CD4-positive, alpha-beta memory T cell (primary cell): ENCODE data around the gene CRADD. TPM values are rescaled to one million over a fixed set of nuclear protein-coding genes. Genes with fewer than 3 reads are reported as not detected.

ENCODE experiments used
- CTCF ChIA-PET: fragments of 350-600 bp; sonication (Branson Sonifier 250); formaldehyde crosslinking; loops from one replicate; lab custom pipeline; 2021; ENCODE audit warnings: inconsistent platforms; ENCODE audit not compliant: partially characterized antibody; lab: Charles Lee
- POLR2A ChIA-PET: fragments of 350-600 bp; sonication (Branson Sonifier 250); formaldehyde crosslinking; loops from one replicate; lab custom pipeline; 2021; ENCODE audit not compliant: partially characterized antibody; lab: Charles Lee
- DNase-seq, 5 donors: peaks; one replicate each; pipeline versions ENCODE4 v3.0.0 to v3.0.0-alpha.2; 2020 to 2022; ENCODE audit warnings: mixed read lengths in 1 of 5
- H3K27ac ChIP-seq: one replicate; pipeline ENCODE4 v1.7.0; 2013; ENCODE audit warnings: low read depth, low read length
- H3K27me3 ChIP-seq: 2 replicates; pipeline ENCODE4 v1.7.0; 2013; ENCODE audit warnings: mild to moderate bottlenecking, low read length, moderate library complexity; ENCODE audit not compliant: insufficient read depth
- H3K36me3 ChIP-seq: 2 replicates; pipeline ENCODE4 v1.7.0; 2013; ENCODE audit warnings: mild to moderate bottlenecking, low read length, moderate library complexity; ENCODE audit not compliant: insufficient read depth
- H3K4me1 ChIP-seq: 2 replicates; pipeline ENCODE4 v1.7.0; 2013; ENCODE audit warnings: mild to moderate bottlenecking, low read length, moderate library complexity; ENCODE audit not compliant: insufficient read depth
- H3K4me3 ChIP-seq, 2 donors: one replicate each; pipeline ENCODE4 v1.7.0; 2013; ENCODE audit warnings: low read length in 2 of 2, mild to moderate bottlenecking in 1 of 2
- H3K9me3 ChIP-seq, 2 donors: one replicate each; pipeline ENCODE4 v1.7.0; 2013; ENCODE audit warnings: low read length in 2 of 2, control low read depth in 1 of 2; ENCODE audit not compliant: control insufficient read depth in 1 of 2
- H3K27ac Mint-ChIP-seq, 7 donors: one replicate each; pipeline ENCODE4 v1.8.0; 2020 to 2021; ENCODE audit warnings: mixed read lengths in 7 of 7, mild to moderate bottlenecking in 6 of 7, inconsistent platforms in 3 of 7, moderate library complexity in 3 of 7
- H3K27me3 Mint-ChIP-seq, 2 donors: one replicate each; pipeline ENCODE4 v1.8.0; 2020 to 2021; ENCODE audit warnings: mixed read lengths in 2 of 2
- H3K36me3 Mint-ChIP-seq, 2 donors: one replicate each; pipeline ENCODE4 v1.8.0; 2020 to 2021; ENCODE audit warnings: mixed read lengths in 2 of 2, inconsistent platforms in 1 of 2, mild to moderate bottlenecking in 1 of 2
- H3K4me1 Mint-ChIP-seq, 4 donors: one replicate each; pipeline ENCODE4 v1.8.0; 2020 to 2021; ENCODE audit warnings: mixed read lengths in 4 of 4, mild to moderate bottlenecking in 1 of 4
- H3K4me3 Mint-ChIP-seq, 8 donors: one replicate each; pipeline ENCODE4 v1.8.0; 2020 to 2021; ENCODE audit warnings: mixed read lengths in 8 of 8, mild to moderate bottlenecking in 7 of 8, moderate library complexity in 6 of 8, inconsistent platforms in 3 of 8
- H3K9me3 Mint-ChIP-seq, 8 donors: one replicate each; pipeline ENCODE4 v1.8.0; 2020 to 2021; ENCODE audit warnings: mixed read lengths in 8 of 8, mild to moderate bottlenecking in 5 of 8, inconsistent platforms in 3 of 8, moderate library complexity in 1 of 8
- intact Hi-C: fragments of 100-400 bp; cut with micrococcal nuclease; formaldehyde crosslinking; loops from one replicate; pipeline ENCODE4 v1.15.1; 2023
- polyA plus RNA-seq, 2 donors: library from polyadenylated mRNA; unstranded; fragments of 300-500 nt; fragmentation: Illumina TruSeq; gene quantifications; one replicate each; pipeline ENCODE4 v1.2.3, GENCODE V29; 2021
- total RNA-seq, 2 experiments: library from RNA; stranded (reverse); gene quantifications; one replicate each; pipeline ENCODE4 v1.2.3, GENCODE V29; 2021

The CRADD gene
- total and polyA plus RNA-seq, 4 experiments from 2014 or later = 13.3 to 18.3 (median 15.9) TPM

DNA sequence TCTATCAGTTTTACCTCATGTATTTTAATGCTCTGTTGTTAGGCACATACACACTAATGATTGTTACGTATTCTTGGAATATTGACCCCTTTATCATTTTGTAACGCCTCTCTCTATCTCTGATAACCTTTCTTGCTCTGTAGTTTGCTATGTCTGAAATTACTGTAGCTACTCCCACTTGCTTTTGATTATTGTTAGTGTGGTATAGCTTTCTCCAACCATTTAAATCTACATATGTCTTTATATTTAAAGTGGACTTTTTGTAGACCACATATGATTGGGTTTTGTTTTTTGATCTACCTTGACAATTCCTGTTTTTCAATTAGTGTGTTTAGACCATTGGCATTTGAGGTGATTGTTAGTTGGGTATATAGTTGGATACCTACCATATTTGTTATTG lies 43.4 kb downstream of the CRADD start:
- Mint-ChIP-seq H3K4me3 (no peak overlapping the region), H3K9me3 (peaks cover 0 to 38% (median 24%) of the 10 kb centered on the region in 8 donors), H3K27me3 (no peaks in the 10 kb centered on the region), H3K36me3 (peaks cover 19 to 42% of the 10 kb centered on the region in 2 donors), H3K27ac (no peak overlapping the region), H3K4me1 (peaks cover 0 to 3% (median 0%) of the 10 kb centered on the region in 4 donors)
- H3K4me1 ChIP-seq = no peaks in the 10 kb centered on the region
- ChIA-PET CTCF (no interaction called here), POLR2A (no interaction called here)
- no peak overlapping the region for H3K27ac ChIP-seq
- H3K27me3 ChIP-seq = no peaks in the 10 kb centered on the region
- intact Hi-C loops = no loop called here
- DNase-seq = no peak
- H3K9me3 ChIP-seq = no peaks in the 10 kb centered on the region
- H3K4me3 ChIP-seq = no peak overlapping the region
- no peaks in the 10 kb centered on the region for H3K36me3 ChIP-seq

DNA sequence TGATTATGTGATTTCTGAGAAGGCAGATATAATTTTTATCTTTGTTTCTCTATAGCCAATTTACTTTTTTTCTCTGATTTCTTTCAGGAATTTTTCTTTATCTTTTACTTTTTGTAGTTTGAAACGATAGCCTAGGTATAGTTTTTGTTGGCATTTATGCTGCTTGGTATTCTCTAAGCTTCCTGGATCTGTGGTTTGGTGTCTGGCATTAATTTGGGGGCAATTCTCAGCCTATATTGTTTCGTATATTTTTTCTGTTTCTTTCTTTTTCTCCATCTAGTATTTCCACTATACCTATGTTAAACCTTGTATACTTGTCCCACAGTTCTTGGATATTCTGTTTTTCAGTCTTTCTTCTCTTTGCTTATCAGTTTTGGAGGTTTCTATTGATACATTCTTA lies 45.0 kb downstream of the CRADD start:
- Mint-ChIP-seq H3K36me3 (peaks cover 13 to 37% of the 10 kb centered on the region in 2 donors), H3K4me1 (peaks cover 0 to 3% (median 0%) of the 10 kb centered on the region in 4 donors), H3K9me3 (peaks cover 0 to 38% (median 24%) of the 10 kb centered on the region in 8 donors), H3K27me3 (no peaks in the 10 kb centered on the region), H3K27ac (no peak overlapping the region), H3K4me3 (no peak overlapping the region)
- no peak overlapping the region for H3K4me3 ChIP-seq
- no peak for DNase-seq
- no peaks in the 10 kb centered on the region for H3K9me3 ChIP-seq
- intact Hi-C loops = no loop called here
- ChIA-PET POLR2A (no interaction called here), CTCF (no interaction called here)
- H3K4me1 ChIP-seq = no peaks in the 10 kb centered on the region
- no peak overlapping the region for H3K27ac ChIP-seq
- H3K27me3 ChIP-seq = no peaks in the 10 kb centered on the region
- no peaks in the 10 kb centered on the region for H3K36me3 ChIP-seq

GRCh38 chr12:93722835-93723567 lies 45.8 kb downstream of the CRADD start:
- ChIA-PET POLR2A (no interaction called here), CTCF (no interaction called here)
- Mint-ChIP-seq H3K4me3 (peak overlapping the region in 1 of 8 donors; percentile 60), H3K36me3 (peaks cover 9 to 34% of the 10 kb centered on the region in 2 donors), H3K4me1 (peaks cover 0 to 3% (median 0%) of the 10 kb centered on the region in 4 donors), H3K9me3 (peaks cover 0 to 33% (median 21%) of the 10 kb centered on the region in 8 donors), H3K27me3 (no peaks in the 10 kb centered on the region), H3K27ac (no peak overlapping the region)
- DNase-seq = no peak
- no peaks in the 10 kb centered on the region for H3K36me3 ChIP-seq
- intact Hi-C loops = no loop called here
- no peaks in the 10 kb centered on the region for H3K4me1 ChIP-seq
- no peak overlapping the region for H3K27ac ChIP-seq
- no peaks in the 10 kb centered on the region for H3K9me3 ChIP-seq
- no peak overlapping the region for H3K4me3 ChIP-seq
- H3K27me3 ChIP-seq = no peaks in the 10 kb centered on the region

DNA sequence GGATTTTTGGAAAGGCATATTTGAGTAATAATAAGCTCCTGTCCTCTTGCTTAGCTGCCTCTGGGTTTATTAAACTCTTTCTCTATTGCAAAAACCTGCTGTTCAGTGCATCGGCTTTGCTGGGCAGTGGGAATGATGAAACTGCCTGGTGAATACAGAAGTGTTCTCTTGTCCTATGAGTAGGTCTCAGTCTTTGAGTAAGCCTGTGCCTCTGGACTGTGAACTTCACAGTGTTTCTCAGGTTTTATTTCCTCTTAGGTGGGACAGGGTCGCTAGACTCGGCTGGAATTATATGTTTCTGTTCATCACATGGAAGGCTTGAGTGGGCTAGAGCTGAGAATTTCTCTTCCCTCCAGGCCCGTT lies 46.4 kb downstream of the CRADD start:
- intact Hi-C loops = no loop called here
- Mint-ChIP-seq H3K4me3 (no peak overlapping the region), H3K27ac (no peak overlapping the region), H3K4me1 (peaks cover 0 to 3% (median 0%) of the 10 kb centered on the region in 4 donors), H3K36me3 (peaks cover 6 to 29% of the 10 kb centered on the region in 2 donors), H3K9me3 (peaks cover 0 to 29% (median 17%) of the 10 kb centered on the region in 8 donors), H3K27me3 (no peaks in the 10 kb centered on the region)
- DNase-seq = no peak
- no peaks in the 10 kb centered on the region for H3K4me1 ChIP-seq
- H3K27ac ChIP-seq = no peak overlapping the region
- no peak overlapping the region for H3K4me3 ChIP-seq
- no peaks in the 10 kb centered on the region for H3K9me3 ChIP-seq
- ChIA-PET CTCF (no interaction called here), POLR2A (no interaction called here)
- no peaks in the 10 kb centered on the region for H3K36me3 ChIP-seq
- no peaks in the 10 kb centered on the region for H3K27me3 ChIP-seq

DNA sequence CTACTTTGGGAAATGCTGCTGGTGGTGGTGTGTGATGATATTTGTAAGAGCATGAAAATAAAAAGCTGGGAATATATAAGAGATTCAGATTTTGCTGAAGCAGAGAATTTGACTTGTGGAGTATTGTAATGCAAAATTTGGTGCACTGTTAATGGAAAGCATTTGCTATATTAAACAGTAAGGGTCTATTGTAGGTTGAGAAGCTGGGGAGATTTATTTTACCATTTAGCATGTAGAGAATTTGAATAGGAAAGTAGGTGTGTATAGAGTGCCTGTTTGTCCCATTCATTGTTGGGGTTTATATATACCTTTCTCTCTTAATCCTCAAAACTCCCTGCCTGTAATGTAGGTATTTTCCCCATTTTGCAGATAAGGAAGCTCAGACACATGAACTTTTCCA lies 48.4 kb downstream of the CRADD start:
- Histone ChIP-seq H3K4me3 (no peak overlapping the region), H3K27ac (no peak overlapping the region), H3K27me3 (no peaks in the 10 kb centered on the region), H3K9me3 (no peaks in the 10 kb centered on the region), H3K4me1 (no peaks in the 10 kb centered on the region), H3K36me3 (no peaks in the 10 kb centered on the region)
- H3K4me3 Mint-ChIP-seq = no peak overlapping the region
- ChIA-PET CTCF (no interaction called here), POLR2A (no interaction called here)
- peaks cover 1 to 27% of the 10 kb centered on the region in 2 donors for H3K36me3 Mint-ChIP-seq
- H3K27ac Mint-ChIP-seq = peak overlapping the region in 1 of 7 donors; percentile 15
- H3K9me3 Mint-ChIP-seq = peaks cover 0 to 15% (median 10%) of the 10 kb centered on the region in 8 donors
- DNase-seq = no peak
- H3K27me3 Mint-ChIP-seq = no peaks in the 10 kb centered on the region
- intact Hi-C loops = no loop called here
- peaks cover 0 to 3% (median 0%) of the 10 kb centered on the region in 4 donors for H3K4me1 Mint-ChIP-seq

DNA sequence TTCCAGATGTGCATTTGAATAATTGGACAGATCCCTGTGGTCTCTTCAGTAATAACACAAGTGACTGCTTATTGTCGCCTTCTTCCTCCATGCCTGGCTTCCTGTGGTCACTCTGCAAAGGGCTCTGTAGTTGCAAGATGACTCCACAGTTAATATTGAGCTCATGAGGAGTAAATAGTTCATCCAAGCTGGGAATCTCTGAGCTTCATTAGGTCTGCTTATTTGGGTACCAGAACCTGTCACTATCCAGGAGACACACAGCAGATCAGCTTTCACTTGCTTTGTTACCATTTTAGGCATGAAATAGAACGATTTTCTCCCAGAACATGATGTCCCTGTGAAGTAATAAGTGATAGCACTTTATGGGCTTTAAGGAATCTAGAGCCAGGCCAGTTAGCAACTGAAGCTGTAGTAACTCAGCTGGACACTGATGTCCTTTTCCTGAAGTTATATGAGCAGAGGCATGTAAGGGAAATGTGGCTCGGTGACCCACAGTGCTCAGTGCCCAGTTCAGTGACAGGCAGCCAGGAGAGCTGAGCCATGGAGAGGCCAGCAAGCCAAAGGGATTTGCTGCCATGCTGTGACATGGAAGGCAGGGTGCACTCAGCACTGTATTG lies 50.1 kb downstream of the CRADD start:
- no peak overlapping the region for H3K27ac Mint-ChIP-seq
- no peak overlapping the region for H3K27ac ChIP-seq
- no peaks in the 10 kb centered on the region for H3K36me3 ChIP-seq
- intact Hi-C loops = no loop called here
- H3K27me3 ChIP-seq = no peaks in the 10 kb centered on the region
- H3K27me3 Mint-ChIP-seq = no peaks in the 10 kb centered on the region
- ChIA-PET POLR2A (no interaction called here), CTCF (interaction anchor here (0.6 to 0.7 kb wide), 3 partner anchors 375 to 1288 kb away, joined by 3 read pairs; no protein-coding TSS in a partner anchor)
- no peaks in the 10 kb centered on the region for H3K4me1 ChIP-seq
- peaks cover 0 to 3% (median 0%) of the 10 kb centered on the region in 4 donors for H3K4me1 Mint-ChIP-seq
- peaks cover 0 to 6% (median 2%) of the 10 kb centered on the region in 8 donors for H3K9me3 Mint-ChIP-seq
- no peak overlapping the region for H3K4me3 ChIP-seq
- DNase-seq = no peak
- H3K9me3 ChIP-seq = no peaks in the 10 kb centered on the region
- peaks cover 1 to 16% of the 10 kb centered on the region in 2 donors for H3K36me3 Mint-ChIP-seq
- H3K4me3 Mint-ChIP-seq = no peak overlapping the region

- Histone ChIP-seq H3K27ac (no peak overlapping the region), H3K4me1 (no peaks in the 10 kb centered on the region), H3K4me3 (no peak overlapping the region), H3K9me3 (no peaks in the 10 kb centered on the region), H3K27me3 (no peaks in the 10 kb centered on the region), H3K36me3 (no peaks in the 10 kb centered on the region)
- peaks cover 0 to 2% (median 0%) of the 10 kb centered on the region in 8 donors for H3K9me3 Mint-ChIP-seq
- intact Hi-C loops = no loop called here
- peaks cover 1 to 12% of the 10 kb centered on the region in 2 donors for H3K36me3 Mint-ChIP-seq
- no peak overlapping the region for H3K27ac Mint-ChIP-seq
- no peaks in the 10 kb centered on the region for H3K27me3 Mint-ChIP-seq
- no peak overlapping the region for H3K4me3 Mint-ChIP-seq
- no peak for DNase-seq
- peaks cover 0 to 1% (median 0%) of the 10 kb centered on the region in 4 donors for H3K4me1 Mint-ChIP-seq
- CTCF ChIA-PET = interaction anchor here (0.6 kb wide), 1 partner anchor 1288 kb away, joined by 3 read pairs; no protein-coding TSS in a partner anchor
- POLR2A ChIA-PET = no interaction called here
Measured at GRCh38 chr12:93727911-93728310, 50.7 kb downstream of the CRADD start.
